GM18505 (cell line): ENCODE results near the gene RALGPS2.
"Not testable (repeated sequence)": the region's sequence is repeated elsewhere in the genome, so short reads cannot be mapped to it uniquely, and the experiment has no call there.

ENCODE experiments used
- ATAC-seq: cut with Tn5 transposase; IDR thresholded peaks from one replicate; pipeline ENCODE4 v1.9.1; 2021; ENCODE audit not compliant: unreplicated experiment
- POLR2A ChIP-seq: IDR thresholded peaks from 4 replicates; pipeline ENCODE4 v1.6.1; 2011; ENCODE audit warnings: borderline replicate concordance; ENCODE audit not compliant: insufficient read depth, insufficient read length; ENCODE audit errors: extremely low read depth

The RALGPS2 gene

GRCh38 chr1:178946416-178946815 lies 221.4 kb downstream of the RALGPS2 start:
- TF ChIP-seq POLR2A, result no peak
- ATAC-seq, result no peak

GRCh38 chr1:178946855-178947676 lies 222.0 kb downstream of the RALGPS2 start:
- TF ChIP-seq POLR2A, result no peak
- no peak for ATAC-seq

GRCh38 chr1:178947677-178947981 lies 222.6 kb downstream of the RALGPS2 start:
- ATAC-seq, result no peak
- TF ChIP-seq POLR2A, result no peak

- no peak for TF ChIP-seq POLR2A
- ATAC-seq, result no peak
Observed at GRCh38 chr1:178948676-178949075, 223.6 kb downstream of the RALGPS2 start.

GRCh38 chr1:178949866-178950265 lies 224.8 kb downstream of the RALGPS2 start:
- ATAC-seq, result not testable (repeated sequence)

- no peak for TF ChIP-seq POLR2A
- ATAC-seq, result no peak
Observed at GRCh38 chr1:178951600-178951999, 226.6 kb downstream of the RALGPS2 start.

GRCh38 chr1:178953034-178953433 lies 228.0 kb downstream of the RALGPS2 start:
- no peak for ATAC-seq

GRCh38 chr1:178953538-178954324 lies 228.7 kb downstream of the RALGPS2 start:
- TF ChIP-seq POLR2A, result no peak
- no peak for ATAC-seq

More at GRCh38 chr1:178953034-178953433, 228.0 kb downstream of the RALGPS2 start:
- no peak for TF ChIP-seq POLR2A

GRCh38 chr1:178954325-178954690 lies 229.3 kb downstream of the RALGPS2 start:
- no peak for ATAC-seq
- TF ChIP-seq POLR2A, result no peak

GRCh38 chr1:178954937-178955336 lies 229.9 kb downstream of the RALGPS2 start:
- no peak for ATAC-seq

GRCh38 chr1:178955391-178955954 lies 230.4 kb downstream of the RALGPS2 start:
- no peak for TF ChIP-seq POLR2A
- no peak for ATAC-seq

More at GRCh38 chr1:178954937-178955336, 229.9 kb downstream of the RALGPS2 start:
- no peak for TF ChIP-seq POLR2A

GRCh38 chr1:178958491-178958890 lies 233.4 kb downstream of the RALGPS2 start:
- ATAC-seq, result no peak
- no peak for TF ChIP-seq POLR2A

GRCh38 chr1:178959543-178960460 lies 234.8 kb downstream of the RALGPS2 start:
- ATAC-seq, result no peak
- TF ChIP-seq POLR2A, result no peak

GRCh38 chr1:178960482-178961240 lies 235.6 kb downstream of the RALGPS2 start:
- TF ChIP-seq POLR2A, result no peak
- no peak for ATAC-seq
